ENCODE data around the gene LAG3.

LAG3 gene

DNA sequence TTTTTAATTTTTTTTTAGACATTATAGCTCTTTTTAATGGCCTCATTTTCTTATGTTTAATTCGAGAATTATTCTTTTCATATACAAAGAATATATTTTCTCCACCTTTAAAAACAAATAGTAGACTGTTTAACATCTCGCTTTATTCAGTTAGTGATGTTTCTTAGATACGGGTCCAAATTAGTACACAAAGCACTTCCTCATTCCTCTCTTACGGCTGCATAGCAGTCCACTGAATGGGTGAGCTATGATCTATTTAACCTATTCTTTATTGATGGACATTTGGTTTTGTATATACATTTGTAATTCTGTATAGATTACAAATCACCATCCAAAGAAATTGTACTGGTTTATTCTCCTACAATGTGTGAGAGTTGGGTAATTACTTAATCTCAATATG lies 41.0 kb downstream of the LAG3 start:
- no peak overlapping the region for H3K27ac ChIP-seq
- TF ChIP-seq, protein P1, sequence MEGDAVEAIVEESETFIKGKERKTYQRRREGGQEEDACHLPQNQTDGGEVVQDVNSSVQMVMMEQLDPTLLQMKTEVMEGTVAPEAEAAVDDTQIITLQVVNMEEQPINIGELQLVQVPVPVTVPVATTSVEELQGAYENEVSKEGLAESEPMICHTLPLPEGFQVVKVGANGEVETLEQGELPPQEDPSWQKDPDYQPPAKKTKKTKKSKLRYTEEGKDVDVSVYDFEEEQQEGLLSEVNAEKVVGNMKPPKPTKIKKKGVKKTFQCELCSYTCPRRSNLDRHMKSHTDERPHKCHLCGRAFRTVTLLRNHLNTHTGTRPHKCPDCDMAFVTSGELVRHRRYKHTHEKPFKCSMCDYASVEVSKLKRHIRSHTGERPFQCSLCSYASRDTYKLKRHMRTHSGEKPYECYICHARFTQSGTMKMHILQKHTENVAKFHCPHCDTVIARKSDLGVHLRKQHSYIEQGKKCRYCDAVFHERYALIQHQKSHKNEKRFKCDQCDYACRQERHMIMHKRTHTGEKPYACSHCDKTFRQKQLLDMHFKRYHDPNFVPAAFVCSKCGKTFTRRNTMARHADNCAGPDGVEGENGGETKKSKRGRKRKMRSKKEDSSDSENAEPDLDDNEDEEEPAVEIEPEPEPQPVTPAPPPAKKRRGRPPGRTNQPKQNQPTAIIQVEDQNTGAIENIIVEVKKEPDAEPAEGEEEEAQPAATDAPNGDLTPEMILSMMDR (IDR thresholded peaks at IDR 0.05): no peak
- TF ChIP-seq ZFX (IDR thresholded peaks at IDR 0.05; ENCODE audit: borderline replicate concordance): no peak

DNA sequence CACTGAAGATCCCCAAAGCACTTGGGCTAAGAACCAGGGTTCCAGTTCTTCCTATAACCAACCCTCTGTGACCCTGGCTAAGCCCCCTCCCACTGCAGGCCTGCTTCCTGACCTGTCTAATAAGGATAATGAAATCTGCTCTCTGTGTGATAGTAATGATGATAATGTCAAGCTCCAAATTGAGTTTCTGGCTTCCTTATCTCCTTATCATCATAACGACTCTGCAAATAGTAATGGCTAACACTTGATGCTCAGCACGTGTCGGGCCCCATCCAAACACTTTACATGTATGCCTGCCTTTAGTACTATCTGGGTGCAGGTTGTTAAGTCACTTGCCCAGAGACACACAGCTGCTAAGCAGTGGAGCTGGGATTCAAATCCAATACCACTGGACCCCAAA lies 44.3 kb downstream of the LAG3 start:
- H3K27ac ChIP-seq: no peak overlapping the region
- no peak for TF ChIP-seq ZFX (IDR thresholded peaks at IDR 0.05; ENCODE audit: borderline replicate concordance)

DNA sequence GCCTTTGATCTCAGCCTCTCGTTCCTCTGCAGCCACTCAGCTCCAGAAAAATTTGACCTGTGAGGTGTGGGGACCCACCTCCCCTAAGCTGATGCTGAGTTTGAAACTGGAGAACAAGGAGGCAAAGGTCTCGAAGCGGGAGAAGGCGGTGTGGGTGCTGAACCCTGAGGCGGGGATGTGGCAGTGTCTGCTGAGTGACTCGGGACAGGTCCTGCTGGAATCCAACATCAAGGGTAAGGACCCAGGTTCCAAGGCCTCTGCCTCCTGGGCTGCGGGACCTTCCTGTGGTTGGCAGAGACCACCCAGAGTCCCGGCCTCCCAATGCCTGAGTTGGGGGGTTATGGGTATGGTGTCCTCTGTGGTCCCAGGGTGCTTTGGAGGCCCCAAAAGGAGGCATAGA lies 44.8 kb downstream of the LAG3 start:
- no peak overlapping the region; the same call in 1 of the 2 replicates for H3K27ac ChIP-seq
- no peak for TF ChIP-seq ZFX (IDR thresholded peaks at IDR 0.05; ENCODE audit: borderline replicate concordance)
- TF ChIP-seq, protein P1 (IDR thresholded peaks at IDR 0.05): no peak

DNA sequence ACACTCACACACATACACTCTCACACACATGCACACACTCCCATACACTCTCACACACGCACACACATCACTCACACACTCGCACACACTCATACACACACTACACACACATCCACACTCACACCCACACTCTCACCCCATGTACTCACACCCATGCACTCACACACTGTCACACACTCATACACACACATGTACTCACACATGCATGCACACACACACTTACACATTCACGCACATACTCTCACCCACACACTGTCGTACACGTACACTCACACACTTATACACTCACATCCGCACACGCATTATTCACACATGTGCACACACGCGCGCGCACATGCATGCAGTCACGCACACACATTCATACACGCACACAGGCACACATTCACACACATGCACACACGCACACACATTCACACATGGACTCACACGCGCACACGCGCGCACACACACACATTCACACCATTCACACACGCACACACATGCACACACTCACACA lies 45.4 kb downstream of the LAG3 start:
- peak overlapping the region; percentile 20 for H3K27ac ChIP-seq
- TF ChIP-seq, protein P1 (IDR thresholded peaks at IDR 0.05): no peak
- TF ChIP-seq ZFX (IDR thresholded peaks at IDR 0.05; ENCODE audit: borderline replicate concordance): no peak

DNA sequence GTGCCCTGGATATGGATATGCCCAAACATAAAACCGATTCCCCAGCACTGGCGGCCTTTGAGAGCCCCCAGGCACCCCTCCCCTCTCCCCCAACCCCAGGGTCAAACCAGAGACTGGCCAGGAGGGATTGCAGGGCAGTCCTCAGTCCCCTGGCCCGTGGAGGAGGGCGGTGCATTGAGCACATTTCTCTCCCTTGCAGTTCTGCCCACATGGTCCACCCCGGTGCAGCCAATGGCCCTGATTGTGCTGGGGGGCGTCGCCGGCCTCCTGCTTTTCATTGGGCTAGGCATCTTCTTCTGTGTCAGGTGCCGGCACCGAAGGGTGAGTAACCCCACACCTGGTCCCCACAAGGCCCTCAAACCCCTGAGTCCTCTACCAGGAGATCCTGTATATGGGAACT lies 45.9 kb downstream of the LAG3 start:
- H3K27ac ChIP-seq: peak overlapping the region; percentile 20
- TF ChIP-seq, protein P1 (IDR thresholded peaks at IDR 0.05): no peak
- TF ChIP-seq ZFX (IDR thresholded peaks at IDR 0.05; ENCODE audit: borderline replicate concordance): no peak

DNA sequence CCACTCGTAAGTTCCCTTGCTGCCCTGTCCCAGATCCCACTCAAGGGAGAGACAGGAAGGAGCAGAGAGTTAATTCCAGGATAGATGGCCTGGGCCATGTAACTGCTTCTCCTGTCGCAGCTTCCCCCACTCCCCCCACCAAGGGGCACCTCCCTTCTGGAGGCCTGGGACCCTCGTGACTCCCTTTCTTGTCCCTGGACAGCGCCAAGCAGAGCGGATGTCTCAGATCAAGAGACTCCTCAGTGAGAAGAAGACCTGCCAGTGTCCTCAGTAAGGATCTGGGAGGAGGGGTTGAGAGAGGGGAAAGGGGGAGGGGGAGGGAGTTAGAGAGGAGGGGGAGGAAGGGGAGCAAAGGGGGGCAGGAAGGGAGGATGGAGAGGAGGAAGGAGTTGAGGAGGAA lies 46.3 kb downstream of the LAG3 start:
- H3K27ac ChIP-seq: peak overlapping the region; percentile 20
- no peak for TF ChIP-seq ZFX (IDR thresholded peaks at IDR 0.05; ENCODE audit: borderline replicate concordance)
- TF ChIP-seq, protein P1 (IDR thresholded peaks at IDR 0.05): no peak

DNA sequence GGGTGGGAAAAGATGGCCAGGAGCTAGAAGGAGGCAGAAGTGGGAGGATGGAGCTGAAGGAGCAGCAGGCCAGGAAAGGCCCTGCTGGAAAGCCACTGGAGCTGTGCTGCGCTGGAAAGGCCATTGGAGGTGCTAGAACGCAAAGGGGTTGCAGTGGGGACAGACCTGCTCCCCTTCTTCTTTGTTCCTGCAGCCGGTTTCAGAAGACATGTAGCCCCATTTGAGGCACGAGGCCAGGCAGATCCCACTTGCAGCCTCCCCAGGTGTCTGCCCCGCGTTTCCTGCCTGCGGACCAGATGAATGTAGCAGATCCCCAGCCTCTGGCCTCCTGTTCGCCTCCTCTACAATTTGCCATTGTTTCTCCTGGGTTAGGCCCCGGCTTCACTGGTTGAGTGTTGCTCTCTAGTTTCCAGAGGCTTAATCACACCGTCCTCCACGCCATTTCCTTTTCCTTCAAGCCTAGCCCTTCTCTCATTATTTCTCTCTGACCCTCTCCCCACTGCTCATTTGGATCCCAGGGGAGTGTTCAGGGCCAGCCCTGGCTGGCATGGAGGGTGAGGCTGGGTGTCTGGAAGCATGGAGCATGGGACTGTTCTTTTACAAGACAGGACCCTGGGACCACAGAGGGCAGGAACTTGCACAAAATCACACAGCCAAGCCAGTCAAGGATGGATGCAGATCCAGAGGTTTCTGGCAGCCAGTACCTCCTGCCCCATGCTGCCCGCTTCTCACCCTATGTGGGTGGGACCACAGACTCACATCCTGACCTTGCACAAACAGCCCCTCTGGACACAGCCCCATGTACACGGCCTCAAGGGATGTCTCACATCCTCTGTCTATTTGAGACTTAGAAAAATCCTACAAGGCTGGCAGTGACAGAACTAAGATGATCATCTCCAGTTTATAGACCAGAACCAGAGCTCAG lies 47.0 kb downstream of the LAG3 start:
- H3K27ac ChIP-seq: peak overlapping the region; percentile 59
- TF ChIP-seq ZFX (IDR thresholded peaks at IDR 0.05; ENCODE audit: borderline replicate concordance): no peak
- TF ChIP-seq, protein P1 (IDR thresholded peaks at IDR 0.05): no peak
